Measurements from ENCODE around the gene RTN4.

RTN4 gene

DNA sequence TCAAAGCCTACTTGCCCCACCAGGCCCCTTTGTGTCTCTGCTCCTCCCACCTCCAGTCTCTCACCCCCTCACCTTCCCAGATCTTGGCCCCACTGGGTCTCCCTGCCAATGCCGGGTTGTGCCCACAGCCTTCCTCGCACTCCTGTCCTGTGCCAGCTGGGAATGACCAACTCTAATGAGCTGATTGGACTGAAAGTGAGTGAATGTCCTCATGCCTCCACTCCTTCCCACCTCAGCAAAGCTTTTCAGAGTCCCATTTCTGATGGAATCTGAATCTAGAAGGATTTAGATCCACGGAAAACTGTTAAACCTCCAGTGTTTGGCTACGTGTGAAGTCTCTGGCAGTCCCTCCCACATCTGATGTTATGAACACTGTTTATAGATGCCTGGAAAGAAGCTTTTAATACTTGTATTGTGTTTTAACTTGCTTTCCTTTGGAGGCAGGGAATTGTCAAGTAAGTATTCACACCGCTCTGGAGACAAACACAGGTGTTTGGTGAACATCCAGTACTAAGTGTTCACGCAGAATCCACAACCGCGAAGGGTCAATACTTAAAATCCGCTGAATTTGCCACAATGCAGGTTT is 103.9 kb downstream of the RTN4 start:
- no peak for DNase-seq

DNA sequence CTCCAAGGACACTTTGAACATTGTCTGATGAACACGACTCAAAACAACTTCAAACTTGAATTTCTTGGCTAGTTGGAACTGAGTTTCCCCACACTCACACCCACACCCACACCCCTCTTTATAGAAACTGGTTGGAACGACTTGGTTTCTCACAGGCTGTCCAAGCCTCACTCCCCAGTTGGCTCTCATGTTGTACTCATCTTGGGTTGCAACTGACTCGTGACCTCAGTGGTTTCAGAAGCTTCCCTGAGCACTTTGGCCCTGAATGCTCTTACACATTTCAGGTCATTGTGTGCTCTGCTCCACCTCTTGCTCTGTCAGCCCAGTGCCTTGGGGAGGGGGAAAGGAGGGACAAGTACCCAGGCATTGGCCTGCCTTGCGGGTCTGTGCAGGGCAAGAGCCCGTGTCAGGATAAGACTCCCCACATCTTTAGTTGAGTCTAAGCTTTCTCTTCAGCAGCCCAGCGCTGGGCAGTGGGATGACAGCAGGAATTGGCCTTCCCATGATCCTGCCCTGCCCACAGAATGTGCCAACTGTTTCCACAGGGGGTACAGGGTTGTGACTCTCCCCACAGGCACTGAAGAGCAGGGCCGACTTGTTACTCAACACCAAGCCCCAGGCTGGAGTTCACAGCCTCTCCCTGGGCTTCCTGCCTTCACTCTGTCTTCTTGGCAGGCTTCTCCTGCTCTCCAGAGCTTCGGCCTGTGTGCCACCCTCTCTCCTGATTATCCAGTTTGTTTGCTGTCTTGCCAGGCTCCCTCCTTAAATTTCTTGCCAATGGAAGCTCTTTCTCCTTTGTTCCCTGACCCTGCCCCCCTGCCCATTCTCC is 104.6 kb downstream of the RTN4 start:
- DNase-seq = no peak

GRCh38 chr2:54944724-54945326 is 105.4 kb downstream of the RTN4 start:
- DNase-seq = no peak

- DNase-seq = no peak
These were observed 107.9 kb downstream of the RTN4 start for GRCh38 chr2:54942373-54942772.

GRCh38 chr2:54941248-54941984 is 108.8 kb downstream of the RTN4 start:
- DNase-seq = no peak

- no peak for DNase-seq
These were observed 109.5 kb downstream of the RTN4 start for GRCh38 chr2:54940723-54941122.

DNA sequence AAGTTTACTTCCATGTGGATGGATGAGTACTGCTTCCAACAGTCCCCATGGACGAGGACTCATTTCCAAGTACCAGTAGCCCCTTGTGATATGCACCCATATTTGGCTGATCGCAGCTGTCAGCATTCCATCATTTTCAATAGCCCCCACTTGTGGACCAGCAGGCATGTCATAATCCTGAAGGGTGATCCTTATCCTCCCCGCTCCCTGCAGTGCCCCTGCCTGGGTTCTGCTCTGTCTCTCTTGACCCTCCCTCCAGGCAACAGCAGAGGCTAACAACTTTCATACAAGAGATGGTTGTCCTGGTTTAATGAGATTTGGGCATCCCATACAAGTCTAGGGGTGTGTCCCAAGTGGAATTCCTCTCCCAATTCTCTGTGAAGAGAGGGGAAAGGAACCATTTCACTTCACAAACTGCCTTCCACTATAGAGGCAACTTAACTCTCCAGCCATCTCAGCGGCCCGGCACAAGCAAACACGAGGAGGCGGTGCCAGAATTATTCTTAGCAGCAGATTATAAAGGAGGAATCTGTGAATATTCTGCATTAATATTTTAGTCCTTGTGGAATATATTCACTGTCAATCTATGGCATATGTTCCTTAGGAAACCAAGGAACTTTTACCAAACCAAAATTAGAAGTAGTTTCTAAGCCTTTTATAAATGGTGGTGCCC is 110.7 kb downstream of the RTN4 start:
- DNase-seq = no peak

DNA sequence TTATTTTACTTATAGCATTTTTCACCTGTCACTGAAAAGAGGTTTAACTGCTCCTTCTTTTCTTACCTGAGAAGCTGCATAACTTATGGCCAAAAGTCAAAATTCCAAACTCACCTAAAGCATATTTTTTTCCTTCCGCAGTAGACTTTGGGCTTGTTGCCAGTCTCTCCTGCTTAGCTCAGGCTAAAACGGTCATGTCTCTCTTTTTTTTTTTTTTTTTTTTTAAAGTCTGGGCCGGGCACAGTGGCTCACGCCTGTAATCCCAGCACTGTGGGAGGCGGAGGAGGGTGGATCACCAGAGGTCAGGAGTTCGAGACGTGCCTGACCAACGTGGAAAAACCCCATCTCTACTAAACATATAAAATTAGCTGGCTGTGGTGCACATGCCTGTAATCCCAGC is 113.5 kb downstream of the RTN4 start:
- no peak for DNase-seq

DNA sequence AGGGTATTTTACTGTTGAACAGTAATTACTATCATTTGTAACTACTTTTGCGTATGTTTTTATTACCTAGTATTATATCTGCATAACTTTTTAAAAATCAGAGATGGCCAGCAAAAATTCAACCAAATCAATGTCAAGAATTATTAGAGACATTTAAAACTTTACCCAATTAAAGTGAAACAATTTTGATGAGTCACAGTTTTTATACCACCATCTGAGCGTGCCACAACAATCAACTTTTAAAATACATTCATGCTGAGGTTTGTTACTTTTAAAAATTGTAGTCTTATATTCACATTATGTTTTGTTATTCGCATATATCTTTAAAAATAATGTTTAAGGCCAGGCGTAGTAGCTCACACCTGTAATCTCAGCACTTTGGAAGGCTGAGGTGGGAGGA is 114.9 kb downstream of the RTN4 start:
- DNase-seq = no peak

DNA sequence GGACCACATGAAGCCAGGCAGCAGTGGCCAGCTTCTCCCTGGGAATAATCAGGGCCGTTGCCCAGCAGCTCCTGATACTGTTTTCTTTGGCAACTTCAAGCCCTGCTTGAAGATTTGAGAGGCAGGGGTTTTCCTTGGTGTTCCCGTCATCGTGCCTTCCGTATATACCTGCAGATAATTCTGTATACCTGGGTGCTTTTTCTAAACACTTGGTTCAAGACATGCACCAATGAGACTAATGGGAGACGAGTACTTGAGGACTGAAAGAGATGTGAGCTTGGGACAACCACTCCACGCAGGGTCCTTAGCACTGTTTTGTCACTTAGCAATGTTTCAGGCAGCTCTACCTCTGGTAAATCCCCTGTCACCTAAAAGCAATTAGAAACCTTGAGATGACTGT is 118.8 kb downstream of the RTN4 start:
- DNase-seq = no peak

DNA sequence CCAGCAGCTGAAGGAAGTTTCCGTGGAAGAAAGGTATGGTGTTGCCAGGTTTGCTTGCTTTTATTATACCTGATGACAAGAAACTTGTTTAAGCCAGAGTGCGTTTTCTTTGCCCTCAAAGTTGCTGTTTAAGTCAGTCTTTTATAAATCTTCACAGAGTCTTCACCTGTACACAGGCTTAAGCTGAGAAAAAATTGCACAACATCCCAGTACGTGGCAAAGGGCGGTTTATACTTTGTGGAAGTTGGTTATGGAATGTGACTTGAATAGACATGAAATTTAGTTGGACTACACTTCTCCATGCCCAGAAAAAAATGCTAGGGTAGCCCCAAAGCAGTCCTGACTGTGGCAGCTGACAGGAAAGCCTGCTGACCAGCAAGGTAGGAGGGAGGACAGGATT is 121.5 kb downstream of the RTN4 start:
- DNase-seq = no peak

DNA sequence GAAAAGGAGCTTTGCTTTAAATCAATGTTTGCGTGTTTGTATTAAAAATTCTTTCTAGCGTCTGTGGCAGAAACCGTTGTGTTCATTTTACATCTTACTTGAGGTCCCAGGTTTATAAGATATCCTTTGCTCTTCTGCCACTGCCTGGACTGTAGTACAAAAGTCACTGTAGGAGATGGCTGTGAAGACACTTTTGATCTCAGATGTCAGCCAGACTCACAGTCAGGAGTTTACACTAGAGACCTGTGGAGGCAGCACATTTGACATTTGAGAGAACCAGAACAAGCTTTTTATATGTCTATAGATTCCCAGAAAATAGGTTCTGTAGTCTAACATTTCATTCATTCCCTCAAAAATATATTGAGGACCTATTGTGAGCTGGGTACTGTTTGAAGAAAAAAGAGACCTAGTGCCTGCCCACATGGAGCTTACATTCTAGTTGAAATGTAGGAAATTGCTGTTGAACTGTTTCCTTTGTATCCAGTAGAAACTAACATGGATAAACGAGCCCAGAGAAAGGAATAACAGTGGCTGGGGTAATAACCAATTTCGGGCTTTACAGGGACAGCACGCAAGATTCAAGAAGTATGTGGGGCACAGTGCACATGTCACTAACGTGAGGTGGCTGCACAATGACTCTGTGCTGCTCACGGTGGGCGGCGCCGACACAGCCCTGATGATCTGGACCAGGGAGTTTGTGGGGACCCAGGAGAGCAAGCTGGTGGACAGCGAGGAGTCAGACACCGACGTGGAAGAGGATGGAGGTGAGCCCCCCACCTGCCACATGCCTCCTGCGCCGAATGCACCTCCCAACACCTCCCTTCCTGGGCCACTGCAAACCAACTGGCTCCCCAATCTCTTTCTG is 122.3 kb downstream of the RTN4 start:
- no peak for DNase-seq

GRCh38 chr2:54927085-54927750 is 123.0 kb downstream of the RTN4 start:
- DNase-seq = no peak

GRCh38 chr2:54925022-54925421 is 125.2 kb downstream of the RTN4 start:
- DNase-seq = no peak

DNA sequence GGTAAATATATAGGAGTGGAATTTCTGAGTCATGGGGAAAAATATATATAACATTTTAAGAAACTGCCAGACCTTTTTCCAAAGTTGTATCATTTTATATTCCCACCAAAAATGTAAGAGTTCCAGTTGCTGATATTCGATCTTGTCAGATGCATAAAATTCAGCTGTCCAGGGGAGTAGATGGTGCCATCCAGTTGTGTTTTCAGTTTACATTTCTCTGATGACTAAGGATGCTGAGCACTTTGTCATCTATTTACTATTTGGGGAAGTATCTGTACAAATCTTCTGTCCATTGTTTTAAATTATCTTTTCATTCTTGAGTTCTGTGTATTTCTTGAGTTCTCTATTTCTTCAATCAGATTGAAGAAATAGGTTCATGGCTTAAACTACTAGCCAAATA is 126.1 kb downstream of the RTN4 start:
- DNase-seq = no peak
